Measurements from ENCODE around the gene RAC3. TPM values are rescaled to one million over a fixed set of nuclear protein-coding genes. Genes with fewer than 3 reads are reported as not detected.
A peak's percentile ranks its signal among the peaks of the same experiment; 100 is the strongest.

The RAC3 gene
- total RNA-seq, 4 donors from 2014 or later = 0.42 to 2.0 TPM; not detected in 2

DNA sequence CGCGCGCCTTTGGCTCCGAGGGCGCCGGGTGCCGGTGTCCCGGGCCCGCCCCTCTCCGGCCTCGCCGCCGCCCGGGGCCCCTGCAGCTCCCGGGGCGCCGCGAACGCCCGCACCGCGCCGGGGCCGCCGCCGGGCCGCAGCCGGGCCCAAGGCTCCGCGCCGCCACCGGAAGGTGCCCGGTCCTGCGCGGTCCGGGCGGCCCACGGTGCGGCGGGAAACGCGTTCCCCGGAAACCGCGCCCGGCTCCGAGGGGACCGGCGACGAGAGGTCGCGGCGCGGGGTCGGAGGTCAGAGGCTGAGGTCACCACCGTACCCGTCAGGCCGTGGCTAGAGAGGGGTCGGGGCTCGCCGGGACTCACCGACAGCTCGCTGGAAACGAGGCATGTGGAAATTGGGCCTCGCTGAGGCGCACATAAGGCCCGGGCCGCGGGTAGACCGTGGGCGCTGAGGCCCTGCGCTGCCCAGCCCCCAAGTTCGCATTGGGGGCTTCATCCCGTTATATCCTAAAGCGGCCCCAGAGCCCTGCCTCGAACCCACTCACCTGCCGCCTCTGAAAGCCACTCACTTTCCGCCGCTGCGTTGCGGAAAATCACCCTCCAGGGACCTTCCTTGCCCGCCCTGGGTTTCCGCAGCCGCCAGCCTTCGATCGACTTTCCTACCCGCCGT lies 34.3 kb downstream of the RAC3 start, which contains the start of gene DUS1L:
Gene DUS1L (minus strand): TSS at position 167 of the 666 bp plus-strand sequence. CDS start 745 bp downstream, outside the sequence.
- Histone ChIP-seq H3K27ac (peak within 1 kb of the TSS; percentile 80 to 93 (median 88)), H3K4me3 (peak within 1 kb of the TSS; percentile 87 to 96 (median 90)), H3K9me3 (no peaks in the 10 kb centered on the region), H3K27me3 (no peaks in the 10 kb centered on the region), H3K4me1 (peaks cover 13 to 27% of the 10 kb centered on the region in 2 donors), H3K36me3 (peaks cover 0 to 24% of the 10 kb centered on the region in 2 donors)
- intact Hi-C loops (cut with DNase I; ENCODE audit: low total_unique reads) (no loop called here), in situ Hi-C loops (cut with MboI; ENCODE audit: low sequenced_read_pairs in 4 of 4) (no loop called here)
- ATAC-seq (peak; percentile 85 to 94), DNase-seq (peak; percentile 31 to 54)
- TF ChIP-seq POLR2A (IDR thresholded peaks at IDR 0.05) = peak in 1 of 2 donors; percentile 65
- TF ChIP-seq, protein P1, sequence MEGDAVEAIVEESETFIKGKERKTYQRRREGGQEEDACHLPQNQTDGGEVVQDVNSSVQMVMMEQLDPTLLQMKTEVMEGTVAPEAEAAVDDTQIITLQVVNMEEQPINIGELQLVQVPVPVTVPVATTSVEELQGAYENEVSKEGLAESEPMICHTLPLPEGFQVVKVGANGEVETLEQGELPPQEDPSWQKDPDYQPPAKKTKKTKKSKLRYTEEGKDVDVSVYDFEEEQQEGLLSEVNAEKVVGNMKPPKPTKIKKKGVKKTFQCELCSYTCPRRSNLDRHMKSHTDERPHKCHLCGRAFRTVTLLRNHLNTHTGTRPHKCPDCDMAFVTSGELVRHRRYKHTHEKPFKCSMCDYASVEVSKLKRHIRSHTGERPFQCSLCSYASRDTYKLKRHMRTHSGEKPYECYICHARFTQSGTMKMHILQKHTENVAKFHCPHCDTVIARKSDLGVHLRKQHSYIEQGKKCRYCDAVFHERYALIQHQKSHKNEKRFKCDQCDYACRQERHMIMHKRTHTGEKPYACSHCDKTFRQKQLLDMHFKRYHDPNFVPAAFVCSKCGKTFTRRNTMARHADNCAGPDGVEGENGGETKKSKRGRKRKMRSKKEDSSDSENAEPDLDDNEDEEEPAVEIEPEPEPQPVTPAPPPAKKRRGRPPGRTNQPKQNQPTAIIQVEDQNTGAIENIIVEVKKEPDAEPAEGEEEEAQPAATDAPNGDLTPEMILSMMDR (IDR thresholded peaks at IDR 0.05 in 4 of 5, conservative IDR thresholded peaks at IDR 0.05 in 1 of 5) = peak in 1 of 5 experiments; percentile 27

DNA sequence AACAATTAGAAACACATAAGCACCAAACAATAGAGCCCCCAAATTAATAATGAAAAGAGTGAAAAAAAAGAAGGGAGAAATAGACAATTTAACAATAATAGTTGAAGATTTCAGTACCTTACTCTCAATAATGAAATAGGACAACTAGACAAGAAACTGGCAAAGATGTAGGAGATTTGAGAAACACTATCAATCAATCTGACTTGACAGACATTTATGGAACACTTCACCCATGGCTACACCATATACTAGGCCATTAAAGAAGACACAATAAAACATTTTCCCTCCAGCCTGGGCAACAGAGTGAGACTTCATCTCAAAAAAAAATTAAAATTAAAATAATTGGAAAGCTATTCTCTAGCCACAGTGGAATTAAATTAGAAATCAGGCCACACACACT lies 39.1 kb downstream of the RAC3 start:
- H3K4me1 ChIP-seq = peaks cover 0 to 9% of the 10 kb centered on the region in 2 donors
- no peak overlapping the region for H3K4me3 ChIP-seq
- H3K9me3 ChIP-seq = no peaks in the 10 kb centered on the region
- DNase-seq (no peak), ATAC-seq (no peak)
- no peak overlapping the region for H3K27ac ChIP-seq
- H3K36me3 ChIP-seq = no peaks in the 10 kb centered on the region
- in situ Hi-C loops (cut with MboI; ENCODE audit: low sequenced_read_pairs in 4 of 4) (no loop called here), intact Hi-C loops (cut with DNase I; ENCODE audit: low total_unique reads) (loop anchor here (10.0 kb wide), 1 partner anchor 66 kb away; no protein-coding TSS in a partner anchor)
- TF ChIP-seq, protein P1 (IDR thresholded peaks at IDR 0.05 in 4 of 5, conservative IDR thresholded peaks at IDR 0.05 in 1 of 5) = no peak
- no peak for TF ChIP-seq POLR2A (IDR thresholded peaks at IDR 0.05)
- H3K27me3 ChIP-seq = no peaks in the 10 kb centered on the region

DNA sequence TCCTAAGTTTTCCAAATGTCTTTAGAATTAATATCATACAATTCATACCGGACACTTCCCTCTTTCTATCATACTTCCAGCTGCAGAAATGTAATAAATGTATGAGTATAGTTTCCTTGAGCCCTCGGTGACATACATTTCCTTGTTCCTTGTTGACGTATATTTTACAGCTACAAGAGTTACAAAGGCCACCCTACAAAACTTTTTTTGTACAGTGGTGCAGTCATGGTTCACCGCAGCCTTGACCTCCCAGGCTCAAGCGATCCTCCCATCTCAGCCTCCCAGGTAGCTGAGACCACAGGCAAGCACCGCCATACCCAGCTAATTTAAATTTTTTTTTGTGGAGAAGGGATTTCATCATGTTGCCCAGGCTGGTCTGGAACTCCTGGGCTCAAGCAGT lies 41.3 kb downstream of the RAC3 start:
- H3K9me3 ChIP-seq = no peaks in the 10 kb centered on the region
- no peak overlapping the region for H3K4me3 ChIP-seq
- H3K27me3 ChIP-seq = no peaks in the 10 kb centered on the region
- TF ChIP-seq POLR2A (IDR thresholded peaks at IDR 0.05) = no peak
- TF ChIP-seq, protein P1 (IDR thresholded peaks at IDR 0.05 in 4 of 5, conservative IDR thresholded peaks at IDR 0.05 in 1 of 5) = no peak
- no peak for DNase-seq
- no peaks in the 10 kb centered on the region for H3K4me1 ChIP-seq
- no peak overlapping the region for H3K27ac ChIP-seq
- ATAC-seq = no peak
- intact Hi-C loops (cut with DNase I; ENCODE audit: low total_unique reads) = loop anchor here (10.0 kb wide), 1 partner anchor 68 kb away; no protein-coding TSS in a partner anchor
- in situ Hi-C loops (cut with MboI; ENCODE audit: low sequenced_read_pairs in 4 of 4) = no loop called here
- no peaks in the 10 kb centered on the region for H3K36me3 ChIP-seq

DNA sequence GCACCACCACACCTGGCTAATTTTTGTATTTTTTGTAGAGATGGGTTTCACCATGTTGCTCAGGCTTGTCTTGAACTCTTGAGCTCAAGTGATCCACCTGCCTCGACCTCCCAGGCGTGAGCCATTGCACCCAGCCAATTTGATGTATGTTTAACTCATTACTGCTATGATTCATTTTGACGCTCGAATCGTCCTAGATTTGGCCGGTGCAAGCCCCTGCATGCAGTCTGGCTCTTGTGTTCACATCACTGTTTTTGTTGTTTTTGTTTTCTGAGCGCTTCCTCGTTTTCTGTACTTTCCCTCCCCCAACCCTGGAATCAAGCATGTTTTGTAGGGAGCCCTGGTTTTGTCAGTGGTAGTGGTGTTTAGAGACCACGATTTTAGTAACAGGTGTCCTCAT lies 42.0 kb downstream of the RAC3 start:
- intact Hi-C loops (cut with DNase I; ENCODE audit: low total_unique reads) = loop anchor here (10.0 kb wide), 1 partner anchor 69 kb away; no protein-coding TSS in a partner anchor
- Histone ChIP-seq H3K27ac (no peak overlapping the region), H3K36me3 (no peaks in the 10 kb centered on the region), H3K9me3 (no peaks in the 10 kb centered on the region), H3K4me3 (no peak overlapping the region), H3K27me3 (no peaks in the 10 kb centered on the region), H3K4me1 (no peaks in the 10 kb centered on the region)
- in situ Hi-C loops (cut with MboI; ENCODE audit: low sequenced_read_pairs in 4 of 4) = no loop called here
- TF ChIP-seq, protein P1 (IDR thresholded peaks at IDR 0.05 in 4 of 5, conservative IDR thresholded peaks at IDR 0.05 in 1 of 5) = no peak
- no peak for TF ChIP-seq POLR2A (IDR thresholded peaks at IDR 0.05)
- no peak for ATAC-seq
- DNase-seq = no peak

Measured in gastrocnemius medialis (tissue), 4 donors.